ENCODE results near the gene MELK. TPM values are rescaled to one million over a fixed set of nuclear protein-coding genes. Genes with fewer than 3 reads are reported as not detected.

MELK gene
- total RNA-seq, 1 donor from 2014 or later: 10.6 TPM

DNA sequence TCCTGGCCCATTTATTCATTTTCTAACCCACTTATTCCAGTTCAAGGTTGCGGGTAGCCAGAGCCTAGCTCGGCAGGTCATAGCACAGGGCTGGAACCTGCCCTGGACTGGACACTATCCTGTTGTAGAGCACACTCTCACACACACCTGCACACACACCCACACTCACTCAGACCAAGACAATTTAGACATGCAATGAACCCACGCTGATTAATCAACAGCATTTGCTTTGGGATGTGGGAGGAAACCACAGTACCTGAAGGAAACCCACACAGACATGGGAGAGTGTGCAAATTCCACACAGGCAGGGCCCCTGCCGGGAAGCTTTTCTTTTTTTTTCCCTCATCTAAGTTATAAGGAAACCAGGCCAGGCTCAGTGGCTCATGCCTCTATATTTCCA, 34.8 kb upstream of the MELK start:
- Mint-ChIP-seq H3K9me3 (ENCODE audit: unreplicated experiment) (no peaks in the 10 kb centered on the region), H3K27me3 (ENCODE audit: unreplicated experiment) (no peaks in the 10 kb centered on the region), H3K4me1 (ENCODE audit: unreplicated experiment) (no peaks in the 10 kb centered on the region)

DNA sequence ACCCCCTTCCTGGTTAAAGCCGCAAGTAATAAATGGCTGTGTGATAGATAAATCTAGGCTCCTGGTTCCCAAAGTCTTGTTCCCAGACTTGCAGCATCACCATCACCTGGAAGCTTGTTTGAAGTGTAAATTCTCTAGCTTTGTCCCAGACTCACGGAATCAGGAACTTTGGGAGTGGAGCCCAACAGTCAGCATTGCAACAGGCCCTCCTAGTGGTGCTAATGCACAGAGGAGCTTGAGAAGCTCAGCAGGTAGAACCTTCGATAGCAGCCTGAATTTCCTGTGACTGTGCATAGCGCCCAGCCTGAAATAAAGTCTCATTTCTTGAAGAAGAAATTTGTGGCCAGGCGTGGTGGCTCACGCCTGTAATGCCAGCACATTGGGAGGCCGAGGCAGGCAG, 30.3 kb upstream of the MELK start:
- DNase-seq (ENCODE audit: low spot score): no peak
- Mint-ChIP-seq H3K36me3 (ENCODE audit: low read depth, unreplicated experiment) (no peaks in the 10 kb centered on the region), H3K9me3 (ENCODE audit: unreplicated experiment) (no peaks in the 10 kb centered on the region), H3K27me3 (ENCODE audit: unreplicated experiment) (no peaks in the 10 kb centered on the region), H3K4me1 (ENCODE audit: unreplicated experiment) (no peaks in the 10 kb centered on the region), H3K27ac (ENCODE audit: unreplicated experiment) (no peak overlapping the region), H3K4me3 (ENCODE audit: unreplicated experiment) (no peak overlapping the region)
- TF ChIP-seq, protein P1, sequence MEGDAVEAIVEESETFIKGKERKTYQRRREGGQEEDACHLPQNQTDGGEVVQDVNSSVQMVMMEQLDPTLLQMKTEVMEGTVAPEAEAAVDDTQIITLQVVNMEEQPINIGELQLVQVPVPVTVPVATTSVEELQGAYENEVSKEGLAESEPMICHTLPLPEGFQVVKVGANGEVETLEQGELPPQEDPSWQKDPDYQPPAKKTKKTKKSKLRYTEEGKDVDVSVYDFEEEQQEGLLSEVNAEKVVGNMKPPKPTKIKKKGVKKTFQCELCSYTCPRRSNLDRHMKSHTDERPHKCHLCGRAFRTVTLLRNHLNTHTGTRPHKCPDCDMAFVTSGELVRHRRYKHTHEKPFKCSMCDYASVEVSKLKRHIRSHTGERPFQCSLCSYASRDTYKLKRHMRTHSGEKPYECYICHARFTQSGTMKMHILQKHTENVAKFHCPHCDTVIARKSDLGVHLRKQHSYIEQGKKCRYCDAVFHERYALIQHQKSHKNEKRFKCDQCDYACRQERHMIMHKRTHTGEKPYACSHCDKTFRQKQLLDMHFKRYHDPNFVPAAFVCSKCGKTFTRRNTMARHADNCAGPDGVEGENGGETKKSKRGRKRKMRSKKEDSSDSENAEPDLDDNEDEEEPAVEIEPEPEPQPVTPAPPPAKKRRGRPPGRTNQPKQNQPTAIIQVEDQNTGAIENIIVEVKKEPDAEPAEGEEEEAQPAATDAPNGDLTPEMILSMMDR (IDR thresholded peaks at IDR 0.05; ENCODE audit: unreplicated experiment): no peak

More for the DNA sequence above, 34.8 kb upstream of the MELK start:
- Mint-ChIP-seq H3K27ac (ENCODE audit: unreplicated experiment) (no peak overlapping the region), H3K36me3 (ENCODE audit: low read depth, unreplicated experiment) (peaks cover 3% of the 10 kb centered on the region), H3K4me3 (ENCODE audit: unreplicated experiment) (no peak overlapping the region)
- no peak for DNase-seq (ENCODE audit: low spot score)
- TF ChIP-seq, protein P1 (IDR thresholded peaks at IDR 0.05; ENCODE audit: unreplicated experiment): no peak

DNA sequence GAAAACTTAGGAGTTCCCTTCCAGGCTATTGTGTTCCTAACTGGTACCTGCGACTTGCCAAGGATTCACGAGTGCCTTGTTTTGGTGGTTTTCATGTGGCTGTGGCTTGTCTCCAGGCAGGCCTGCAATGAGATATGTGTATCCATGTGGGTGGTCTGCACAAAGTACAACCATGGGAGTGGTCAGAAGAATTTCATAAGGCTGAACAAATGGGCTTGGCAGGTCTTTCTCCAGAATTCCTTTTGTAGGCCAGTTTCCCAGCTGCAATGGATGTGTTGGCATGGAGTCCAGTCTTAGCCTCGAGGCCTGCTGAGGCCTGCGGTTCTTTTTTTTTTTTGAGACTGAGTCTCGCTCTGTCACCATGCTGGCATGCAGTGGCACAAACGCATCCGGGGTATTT, 28.8 kb upstream of the MELK start:
- no peak overlapping the region for H3K27ac Mint-ChIP-seq (ENCODE audit: unreplicated experiment)
- no peak for DNase-seq (ENCODE audit: low spot score)
- H3K36me3 Mint-ChIP-seq (ENCODE audit: low read depth, unreplicated experiment): no peaks in the 10 kb centered on the region
- H3K4me3 Mint-ChIP-seq (ENCODE audit: unreplicated experiment): no peak overlapping the region
- no peaks in the 10 kb centered on the region for H3K9me3 Mint-ChIP-seq (ENCODE audit: unreplicated experiment)
- TF ChIP-seq, protein P1 (IDR thresholded peaks at IDR 0.05; ENCODE audit: unreplicated experiment): no peak
- no peaks in the 10 kb centered on the region for H3K27me3 Mint-ChIP-seq (ENCODE audit: unreplicated experiment)
- H3K4me1 Mint-ChIP-seq (ENCODE audit: unreplicated experiment): no peaks in the 10 kb centered on the region

DNA sequence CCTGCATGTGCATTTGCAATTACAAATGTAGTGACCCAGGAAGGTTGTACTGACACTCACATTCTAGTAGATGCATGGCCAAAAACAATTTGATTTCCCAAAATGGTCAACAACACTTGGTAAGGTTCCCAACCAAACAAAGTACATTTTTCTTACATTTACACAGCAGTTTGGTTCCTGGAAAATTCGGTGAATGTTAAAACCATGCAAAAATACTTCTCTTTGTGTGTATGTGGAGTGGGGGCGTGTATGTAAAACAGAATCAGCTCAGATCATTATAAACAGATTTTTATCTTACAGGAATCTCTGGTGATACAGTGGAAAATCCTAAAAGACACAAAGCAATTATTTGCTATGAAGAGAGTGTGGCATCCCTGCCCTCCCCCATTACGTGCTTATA, 25.1 kb upstream of the MELK start:
- no peaks in the 10 kb centered on the region for H3K9me3 Mint-ChIP-seq (ENCODE audit: unreplicated experiment)
- H3K4me3 Mint-ChIP-seq (ENCODE audit: unreplicated experiment): no peak overlapping the region
- TF ChIP-seq, protein P1 (IDR thresholded peaks at IDR 0.05; ENCODE audit: unreplicated experiment): no peak
- no peaks in the 10 kb centered on the region for H3K36me3 Mint-ChIP-seq (ENCODE audit: low read depth, unreplicated experiment)
- no peaks in the 10 kb centered on the region for H3K4me1 Mint-ChIP-seq (ENCODE audit: unreplicated experiment)
- no peak overlapping the region for H3K27ac Mint-ChIP-seq (ENCODE audit: unreplicated experiment)
- no peak for DNase-seq (ENCODE audit: low spot score)
- no peaks in the 10 kb centered on the region for H3K27me3 Mint-ChIP-seq (ENCODE audit: unreplicated experiment)

DNA sequence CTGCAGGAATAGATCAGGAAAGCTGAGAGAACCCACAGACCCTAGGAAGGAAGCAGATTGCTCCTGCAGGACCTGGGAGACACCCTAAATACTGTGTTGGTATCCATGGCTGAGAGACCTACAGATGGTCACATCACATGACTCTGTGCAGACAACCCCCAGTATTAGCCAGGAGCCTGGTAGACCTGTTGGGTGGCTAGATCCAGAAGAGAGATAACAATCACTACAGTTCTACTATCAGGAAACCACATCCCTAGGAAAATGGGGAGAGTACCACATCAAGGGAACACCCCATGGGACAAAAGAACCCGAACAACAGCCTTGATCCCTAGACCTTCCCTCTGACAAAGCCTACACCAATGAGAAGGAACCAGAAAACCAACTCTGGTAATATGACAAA, 24.2 kb upstream of the MELK start:
- no peaks in the 10 kb centered on the region for H3K36me3 Mint-ChIP-seq (ENCODE audit: low read depth, unreplicated experiment)
- H3K9me3 Mint-ChIP-seq (ENCODE audit: unreplicated experiment): no peaks in the 10 kb centered on the region
- no peak overlapping the region for H3K27ac Mint-ChIP-seq (ENCODE audit: unreplicated experiment)
- TF ChIP-seq, protein P1 (IDR thresholded peaks at IDR 0.05; ENCODE audit: unreplicated experiment): no peak
- H3K4me1 Mint-ChIP-seq (ENCODE audit: unreplicated experiment): no peaks in the 10 kb centered on the region
- no peak overlapping the region for H3K4me3 Mint-ChIP-seq (ENCODE audit: unreplicated experiment)
- no peaks in the 10 kb centered on the region for H3K27me3 Mint-ChIP-seq (ENCODE audit: unreplicated experiment)
- no peak for DNase-seq (ENCODE audit: low spot score)
